Brain microvascular endothelial cell (primary cell): Measurements from ENCODE around the gene NOX5.
"Not testable (repeated sequence)": the region's sequence is repeated elsewhere in the genome, so short reads cannot be mapped to it uniquely, and the experiment has no call there.

Experiments used
- DNase-seq: peaks from one replicate; pipeline ENCODE4 v3.0.0-alpha.2; 2020
- H3K27ac ChIP-seq: fragments of 250-450 bp; sonication (Bioruptor Pico); 2 replicates; pipeline ENCODE4 v1.5.1; 2020; ENCODE audit warnings: mild to moderate bottlenecking, moderate library complexity
- H3K27me3 ChIP-seq: fragments of 250-450 bp; sonication (Bioruptor Pico); replicated peaks from 2 replicates; pipeline ENCODE4 v1.5.1; 2020; ENCODE audit warnings: mild to moderate bottlenecking
- H3K36me3 ChIP-seq: fragments of 250-450 bp; sonication (Bioruptor Pico); replicated peaks from 2 replicates; pipeline ENCODE4 v1.5.1; 2020; ENCODE audit warnings: mild to moderate bottlenecking
- H3K4me3 ChIP-seq: 2 replicates; pipeline ENCODE4 v1.5.1; 2011; ENCODE audit warnings: low read depth, mild to moderate bottlenecking, control low read depth, low read length, moderate library complexity
- CTCF ChIP-seq: IDR thresholded peaks from 2 replicates; pipeline ENCODE4 v1.5.1; 2011; ENCODE audit warnings: low read depth, mild to moderate bottlenecking, moderate library complexity, low read length, control low read depth, inconsistent platforms; ENCODE audit errors: missing control alignments
- in situ Hi-C: cut with HindIII; loops from 2 replicates; pipeline ENCODE4 v1.10.0; 2017; ENCODE audit warnings: low sequenced_read_pairs, low pct_ligation_motif_present

NOX5 gene

GRCh38 chr15:69014454-69014853, at the start of gene NOX5:
Gene NOX5, plus strand, starts transcription at chr15:69014695. Its CDS starts 41 bp downstream, at chr15:69014736.
- TF ChIP-seq CTCF: no peak
- no peak for DNase-seq
- in situ Hi-C loops: no loop called here
- H3K36me3 ChIP-seq: no peaks in the 10 kb centered on the region
- no peak within 1 kb of the TSS for H3K27ac ChIP-seq
- no peak within 1 kb of the TSS for H3K4me3 ChIP-seq
- no peaks in the 10 kb centered on the region for H3K27me3 ChIP-seq

- Histone ChIP-seq H3K4me3 (no peak overlapping the region), H3K27me3 (no peaks in the 10 kb centered on the region), H3K36me3 (no peaks in the 10 kb centered on the region), H3K27ac (no peak overlapping the region)
- TF ChIP-seq CTCF: no peak
- in situ Hi-C loops: no loop called here
- no peak for DNase-seq
Measured at GRCh38 chr15:68966996-68967395, 47.5 kb upstream of the NOX5 start.

GRCh38 chr15:68967948-68968347, 46.5 kb upstream of the NOX5 start:
- H3K27ac ChIP-seq: no peak overlapping the region

GRCh38 chr15:68969298-68969697, 45.2 kb upstream of the NOX5 start:
- no peak for DNase-seq
- in situ Hi-C loops: no loop called here
- Histone ChIP-seq H3K27ac (no peak overlapping the region), H3K36me3 (no peaks in the 10 kb centered on the region), H3K27me3 (no peaks in the 10 kb centered on the region), H3K4me3 (no peak overlapping the region)
- no peak for TF ChIP-seq CTCF

More at GRCh38 chr15:68967948-68968347, 46.5 kb upstream of the NOX5 start:
- Histone ChIP-seq H3K27me3 (no peaks in the 10 kb centered on the region), H3K36me3 (no peaks in the 10 kb centered on the region), H3K4me3 (no peak overlapping the region)
- TF ChIP-seq CTCF: no peak
- no peak for DNase-seq
- in situ Hi-C loops: no loop called here

GRCh38 chr15:68972201-68973065, 42.1 kb upstream of the NOX5 start:
- Histone ChIP-seq H3K27ac (no peak overlapping the region), H3K36me3 (no peaks in the 10 kb centered on the region), H3K4me3 (no peak overlapping the region), H3K27me3 (no peaks in the 10 kb centered on the region)
- no peak for TF ChIP-seq CTCF
- in situ Hi-C loops: no loop called here
- DNase-seq: no peak

- H3K36me3 ChIP-seq, in situ Hi-C loops, H3K27ac ChIP-seq, DNase-seq, H3K4me3 ChIP-seq, H3K27me3 ChIP-seq: not testable (repeated sequence)
Measured at GRCh38 chr15:68975651-68976160, 38.8 kb upstream of the NOX5 start.

- DNase-seq, H3K27me3 ChIP-seq, in situ Hi-C loops, H3K36me3 ChIP-seq, H3K4me3 ChIP-seq, H3K27ac ChIP-seq: not testable (repeated sequence)
Measured at GRCh38 chr15:68977426-68977825, 37.1 kb upstream of the NOX5 start.
